Activated B cell treated with CpG ODN at 0.5 μM for 24 hours (primary cell): ENCODE data around the gene PLIN4. TPM values are rescaled to one million over a fixed set of nuclear protein-coding genes. Genes with fewer than 3 reads are reported as not detected.

Source experiments
- ATAC-seq: fragments of 200-7000 bp; cut with Tn5 transposase; one replicate; pipeline ENCODE4 v1.10.0; 2021; ENCODE audit warnings: low read depth, mild to moderate bottlenecking, moderate library complexity
- CTCF ChIA-PET: fragments of 350-600 bp; sonication (Branson Sonifier 250); formaldehyde crosslinking; loops from one replicate; lab custom pipeline; 2021; ENCODE audit warnings: antibody characterized with exemption; lab: Charles Lee
- POLR2A ChIA-PET: fragments of 350-600 bp; sonication (Branson Sonifier 250); formaldehyde crosslinking; loops from one replicate; lab custom pipeline; 2021; ENCODE audit warnings: antibody characterized with exemption; lab: Charles Lee
- DNase-seq: peaks from one replicate; pipeline ENCODE4 v3.0.0; 2022
- H3K27ac Mint-ChIP-seq: one replicate; pipeline ENCODE4 v1.8.0; 2020; ENCODE audit warnings: mixed read lengths
- H3K27me3 Mint-ChIP-seq: one replicate; pipeline ENCODE4 v1.8.0; 2021; ENCODE audit warnings: mixed read lengths
- H3K36me3 Mint-ChIP-seq: one replicate; pipeline ENCODE4 v1.8.0; 2021; ENCODE audit warnings: low read depth, mixed read lengths
- H3K4me1 Mint-ChIP-seq: one replicate; pipeline ENCODE4 v1.8.0; 2021; ENCODE audit warnings: mixed read lengths
- H3K4me3 Mint-ChIP-seq: one replicate; pipeline ENCODE4 v1.8.0; 2020; ENCODE audit warnings: mild to moderate bottlenecking, mixed read lengths
- H3K9me3 Mint-ChIP-seq: one replicate; pipeline ENCODE4 v1.8.0; 2020; ENCODE audit warnings: mixed read lengths
- intact Hi-C: fragments of 100-400 bp; cut with micrococcal nuclease; formaldehyde crosslinking; loops from one replicate; pipeline ENCODE4 v1.15.1; 2024
- total RNA-seq: library from RNA; stranded (reverse); gene quantifications from 2 replicates; pipeline ENCODE4 v1.2.3, GENCODE V29; 2022
- TF ChIP-seq, protein P1 (sequence below): fragments of 200-600 bp; IDR thresholded peaks from one replicate; pipeline ENCODE4 v1.8.0; 2022; ENCODE audit warnings: antibody characterized with exemption, mild to moderate bottlenecking

Gene PLIN4
- total RNA-seq, 1 donor from 2014 or later = not detected

DNA sequence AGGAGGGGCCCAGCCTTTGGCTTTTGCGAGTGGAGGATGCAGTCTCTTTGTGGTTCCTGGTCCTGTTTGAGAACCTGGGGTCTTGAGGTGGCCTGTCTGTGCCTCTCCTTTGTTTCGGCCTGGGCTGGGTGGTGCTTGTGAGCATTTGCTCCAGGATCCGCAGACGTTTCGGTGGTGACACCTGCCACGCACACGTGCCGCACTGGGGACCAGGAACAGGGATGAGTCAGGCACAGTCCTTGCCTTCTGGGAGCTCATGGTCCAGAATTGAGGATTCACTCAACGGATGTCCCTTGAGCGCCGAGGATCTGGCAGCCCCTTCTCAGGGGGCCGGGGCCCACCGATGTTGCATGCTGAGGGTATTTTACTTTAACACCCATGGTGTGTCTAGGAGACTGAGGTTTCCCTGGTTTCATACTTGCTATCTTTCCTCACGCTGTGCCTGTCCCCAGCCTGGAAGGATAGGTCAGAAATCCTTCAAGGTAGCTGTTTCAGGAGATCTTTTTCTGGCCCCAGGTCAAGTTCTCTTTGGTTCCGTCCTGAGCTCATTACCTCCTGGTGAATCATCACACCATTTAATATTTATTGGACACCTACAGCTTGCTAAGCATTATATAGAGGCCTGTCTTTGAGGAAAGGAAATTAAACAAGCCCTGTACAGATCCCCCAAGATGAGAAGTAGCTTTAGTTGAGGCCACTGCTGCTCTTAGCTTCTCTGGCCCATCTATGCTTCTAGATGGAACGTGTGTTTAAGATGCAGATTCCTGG, 41.1 kb downstream of the PLIN4 start:
- no peak for ATAC-seq
- CTCF ChIA-PET = no interaction called here
- no peak overlapping the region for H3K4me3 Mint-ChIP-seq
- POLR2A ChIA-PET = interaction anchor here (0.5 kb wide), 1 partner anchor 855 kb away, joined by 7 read pairs; no protein-coding TSS in a partner anchor
- H3K9me3 Mint-ChIP-seq = no peaks in the 10 kb centered on the region
- TF ChIP-seq, protein P1, sequence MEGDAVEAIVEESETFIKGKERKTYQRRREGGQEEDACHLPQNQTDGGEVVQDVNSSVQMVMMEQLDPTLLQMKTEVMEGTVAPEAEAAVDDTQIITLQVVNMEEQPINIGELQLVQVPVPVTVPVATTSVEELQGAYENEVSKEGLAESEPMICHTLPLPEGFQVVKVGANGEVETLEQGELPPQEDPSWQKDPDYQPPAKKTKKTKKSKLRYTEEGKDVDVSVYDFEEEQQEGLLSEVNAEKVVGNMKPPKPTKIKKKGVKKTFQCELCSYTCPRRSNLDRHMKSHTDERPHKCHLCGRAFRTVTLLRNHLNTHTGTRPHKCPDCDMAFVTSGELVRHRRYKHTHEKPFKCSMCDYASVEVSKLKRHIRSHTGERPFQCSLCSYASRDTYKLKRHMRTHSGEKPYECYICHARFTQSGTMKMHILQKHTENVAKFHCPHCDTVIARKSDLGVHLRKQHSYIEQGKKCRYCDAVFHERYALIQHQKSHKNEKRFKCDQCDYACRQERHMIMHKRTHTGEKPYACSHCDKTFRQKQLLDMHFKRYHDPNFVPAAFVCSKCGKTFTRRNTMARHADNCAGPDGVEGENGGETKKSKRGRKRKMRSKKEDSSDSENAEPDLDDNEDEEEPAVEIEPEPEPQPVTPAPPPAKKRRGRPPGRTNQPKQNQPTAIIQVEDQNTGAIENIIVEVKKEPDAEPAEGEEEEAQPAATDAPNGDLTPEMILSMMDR = no peak
- no peak for DNase-seq
- H3K27me3 Mint-ChIP-seq = no peaks in the 10 kb centered on the region
- no peak overlapping the region for H3K27ac Mint-ChIP-seq
- peaks cover 27% of the 10 kb centered on the region for H3K36me3 Mint-ChIP-seq
- peaks cover 18% of the 10 kb centered on the region for H3K4me1 Mint-ChIP-seq
- intact Hi-C loops = no loop called here

DNA sequence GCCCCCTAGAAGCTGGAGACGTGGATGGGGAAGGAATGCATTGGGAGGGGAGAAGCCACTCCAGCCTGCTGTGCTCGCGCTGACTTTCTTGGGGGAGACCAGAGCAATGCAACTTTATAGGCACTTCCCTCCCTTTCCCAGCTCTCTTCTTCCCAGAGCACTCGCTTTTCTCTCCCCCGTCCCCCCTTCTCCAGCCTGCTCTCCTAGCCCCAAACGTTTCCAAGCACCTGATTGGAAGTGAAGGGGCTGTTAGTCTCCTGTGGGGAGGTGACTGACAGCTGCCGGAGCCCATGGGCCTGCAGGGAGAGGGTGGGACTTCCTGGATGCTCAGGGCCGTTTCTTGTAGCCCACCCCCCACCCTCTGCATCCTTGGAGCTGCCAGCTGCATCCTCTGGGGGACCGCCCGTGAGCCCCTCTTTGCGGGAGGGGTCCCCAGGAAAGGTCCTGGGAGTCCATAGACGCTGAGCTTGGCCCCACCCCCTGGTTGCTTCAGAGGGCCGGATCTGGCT, 43.7 kb downstream of the PLIN4 start:
- Mint-ChIP-seq H3K4me3 (peak overlapping the region; percentile 77), H3K4me1 (peaks cover 22% of the 10 kb centered on the region), H3K9me3 (no peaks in the 10 kb centered on the region), H3K27me3 (no peaks in the 10 kb centered on the region), H3K27ac (peak overlapping the region; percentile 50), H3K36me3 (peaks cover 19% of the 10 kb centered on the region)
- DNase-seq (no peak), ATAC-seq (no peak)
- POLR2A ChIA-PET = no interaction called here
- TF ChIP-seq, protein P1 = no peak
- intact Hi-C loops = loop anchor here (5.0 kb wide), 5 partner anchors 107 to 1318 kb away; partner anchors contain the start of genes APBA3, DPP9, DUS3L and MRPL54
- CTCF ChIA-PET = interaction anchor here (0.7 kb wide), 1 partner anchor 51 kb away, joined by 3 read pairs; no protein-coding TSS in a partner anchor

DNA sequence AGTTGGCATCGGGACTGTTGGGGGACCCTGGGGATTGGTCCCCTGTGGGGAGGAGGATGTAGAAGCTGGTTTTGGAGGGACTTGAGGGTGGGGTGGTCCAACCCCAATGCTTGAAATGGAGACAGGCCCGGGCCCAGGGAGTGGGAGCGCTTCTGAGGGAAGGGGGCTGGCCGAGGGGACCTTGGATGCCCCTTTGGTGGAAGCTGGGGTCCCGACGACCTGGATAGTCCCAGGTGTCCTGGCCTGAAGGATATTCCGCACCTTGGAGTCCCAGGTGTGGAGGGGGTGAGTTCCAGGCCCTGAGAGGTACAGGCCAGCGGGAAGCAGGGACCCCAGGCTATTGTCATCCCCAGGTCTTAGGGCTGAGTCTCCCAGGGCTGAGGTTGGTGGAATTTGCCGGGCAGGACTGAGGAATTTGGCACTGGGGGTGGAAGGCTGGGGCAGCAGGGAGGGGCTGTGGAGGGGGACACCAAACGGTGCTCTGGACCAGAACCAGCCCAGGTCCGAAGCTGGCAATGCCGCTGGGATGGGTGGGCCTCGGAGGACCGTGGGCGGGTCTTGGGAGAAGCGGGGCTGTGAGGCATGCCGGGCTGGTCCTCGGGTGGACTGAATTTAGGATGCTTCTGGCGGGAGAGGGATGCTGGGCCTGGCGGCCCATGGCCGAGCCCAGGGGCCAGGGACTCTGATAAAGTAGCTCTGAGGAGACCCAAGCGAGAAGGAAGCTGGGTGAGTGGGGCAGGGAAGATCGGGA, 44.3 kb downstream of the PLIN4 start:
- H3K27ac Mint-ChIP-seq = no peak overlapping the region
- POLR2A ChIA-PET = interaction anchor here (0.5 kb wide), 1 partner anchor 9 kb away, joined by 7 read pairs; no protein-coding TSS in a partner anchor

DNA sequence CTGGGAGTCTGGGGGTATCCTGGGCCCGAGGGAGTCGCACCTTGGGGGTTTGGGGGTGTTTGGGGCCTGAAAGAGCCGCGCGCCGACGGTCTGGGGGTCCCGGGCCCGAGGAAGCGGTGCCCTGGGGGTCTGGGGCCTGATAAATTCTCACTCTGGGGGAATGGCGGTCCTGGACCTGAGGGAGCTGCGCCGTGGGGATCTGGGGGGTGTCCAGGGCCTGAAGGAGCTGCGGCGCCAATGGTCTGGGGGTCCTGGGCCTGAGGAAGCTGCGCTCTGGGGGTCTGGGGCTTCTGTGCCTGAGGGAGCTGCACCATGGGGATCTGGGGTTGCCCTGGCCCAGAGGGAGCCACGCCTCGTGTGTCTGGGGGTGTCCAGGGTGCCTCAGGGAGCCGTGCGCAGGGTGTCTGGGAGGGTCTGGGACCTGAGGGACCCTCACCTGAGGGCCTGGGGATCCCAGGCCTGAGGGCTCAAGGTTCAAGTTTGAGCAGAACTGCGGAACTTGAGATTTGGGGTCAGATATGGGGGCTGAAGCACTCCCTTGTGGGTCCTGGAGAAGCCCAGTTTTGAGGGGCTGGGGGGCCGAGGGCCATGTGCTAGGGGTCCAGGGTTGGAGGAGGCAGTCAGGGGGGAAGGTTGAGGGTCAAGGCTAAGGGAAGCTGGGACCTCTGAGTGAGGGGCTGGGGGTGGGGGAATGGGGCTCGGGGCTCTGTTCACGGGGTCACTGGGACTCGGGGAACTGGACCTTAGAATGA, 45.1 kb downstream of the PLIN4 start:
- DNase-seq = no peak
- H3K36me3 Mint-ChIP-seq = peaks cover 19% of the 10 kb centered on the region
- no peaks in the 10 kb centered on the region for H3K27me3 Mint-ChIP-seq
- no peak overlapping the region for H3K27ac Mint-ChIP-seq
- ChIA-PET POLR2A (no interaction called here), CTCF (no interaction called here)
- intact Hi-C loops = loop anchor here (2.0 to 5.0 kb wide), 6 partner anchors 106 to 1319 kb away; partner anchors contain the start of genes APBA3, DPP9, DUS3L and MRPL54
- H3K9me3 Mint-ChIP-seq = no peaks in the 10 kb centered on the region
- ATAC-seq = no peak
- TF ChIP-seq, protein P1 = no peak
- peaks cover 22% of the 10 kb centered on the region for H3K4me1 Mint-ChIP-seq
- peak overlapping the region; percentile 72 for H3K4me3 Mint-ChIP-seq

More for the DNA sequence above, 44.3 kb downstream of the PLIN4 start:
- intact Hi-C loops = loop anchor here (2.0 to 5.0 kb wide), 6 partner anchors 107 to 1318 kb away; partner anchors contain the start of genes APBA3, DPP9, DUS3L and MRPL54
- no peak for DNase-seq
- CTCF ChIA-PET = interaction anchor here (0.7 kb wide), 1 partner anchor 51 kb away, joined by 3 read pairs; no protein-coding TSS in a partner anchor
- Mint-ChIP-seq H3K27me3 (no peaks in the 10 kb centered on the region), H3K9me3 (no peaks in the 10 kb centered on the region), H3K4me1 (peaks cover 22% of the 10 kb centered on the region), H3K4me3 (peak overlapping the region; percentile 77), H3K36me3 (peaks cover 19% of the 10 kb centered on the region)
- TF ChIP-seq, protein P1 = no peak
- ATAC-seq = no peak
